GM12801 (cell line): ENCODE data around the gene TRIM10.

Experiments
- TF ChIP-seq, protein P1 (sequence below): IDR thresholded peaks from one replicate; pipeline ENCODE4 v1.5.1; 2011; ENCODE audit warnings: control low read depth; ENCODE audit not compliant: insufficient read length; ENCODE audit errors: extremely low read depth

TRIM10 gene

DNA sequence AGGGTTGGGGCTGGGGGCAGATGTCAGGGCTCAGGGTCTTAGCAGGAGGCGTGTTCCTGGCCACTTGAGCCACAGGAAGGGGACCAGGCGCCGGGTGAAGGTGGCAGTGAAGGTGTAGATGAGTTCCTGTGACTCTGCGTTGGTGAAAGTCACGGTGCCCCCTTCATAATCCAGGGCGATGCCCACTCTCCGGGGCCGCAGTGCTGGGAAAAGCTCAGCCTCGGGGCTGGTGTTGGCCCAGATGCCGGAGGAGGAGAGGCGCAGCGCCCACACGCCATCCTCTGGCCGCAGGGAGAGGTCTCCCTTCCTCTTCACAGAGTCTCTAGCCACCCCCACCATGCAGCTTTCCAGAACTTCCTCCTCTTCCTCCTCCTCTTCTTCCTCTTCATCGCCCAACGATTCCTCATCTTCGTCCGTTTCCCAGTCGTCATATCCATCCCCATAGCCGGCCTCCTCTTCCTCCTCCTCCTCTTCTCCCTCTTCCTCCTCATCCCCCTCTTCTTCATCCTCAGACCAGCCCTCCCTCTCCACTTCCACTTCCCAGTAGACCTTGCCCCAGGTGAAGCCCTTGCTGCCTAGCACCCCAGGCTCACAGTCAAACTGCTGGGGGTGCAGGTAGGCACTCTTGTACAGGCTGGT lies 25.0 kb upstream of the TRIM10 start:
- TF ChIP-seq, protein P1, sequence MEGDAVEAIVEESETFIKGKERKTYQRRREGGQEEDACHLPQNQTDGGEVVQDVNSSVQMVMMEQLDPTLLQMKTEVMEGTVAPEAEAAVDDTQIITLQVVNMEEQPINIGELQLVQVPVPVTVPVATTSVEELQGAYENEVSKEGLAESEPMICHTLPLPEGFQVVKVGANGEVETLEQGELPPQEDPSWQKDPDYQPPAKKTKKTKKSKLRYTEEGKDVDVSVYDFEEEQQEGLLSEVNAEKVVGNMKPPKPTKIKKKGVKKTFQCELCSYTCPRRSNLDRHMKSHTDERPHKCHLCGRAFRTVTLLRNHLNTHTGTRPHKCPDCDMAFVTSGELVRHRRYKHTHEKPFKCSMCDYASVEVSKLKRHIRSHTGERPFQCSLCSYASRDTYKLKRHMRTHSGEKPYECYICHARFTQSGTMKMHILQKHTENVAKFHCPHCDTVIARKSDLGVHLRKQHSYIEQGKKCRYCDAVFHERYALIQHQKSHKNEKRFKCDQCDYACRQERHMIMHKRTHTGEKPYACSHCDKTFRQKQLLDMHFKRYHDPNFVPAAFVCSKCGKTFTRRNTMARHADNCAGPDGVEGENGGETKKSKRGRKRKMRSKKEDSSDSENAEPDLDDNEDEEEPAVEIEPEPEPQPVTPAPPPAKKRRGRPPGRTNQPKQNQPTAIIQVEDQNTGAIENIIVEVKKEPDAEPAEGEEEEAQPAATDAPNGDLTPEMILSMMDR, result no peak

DNA sequence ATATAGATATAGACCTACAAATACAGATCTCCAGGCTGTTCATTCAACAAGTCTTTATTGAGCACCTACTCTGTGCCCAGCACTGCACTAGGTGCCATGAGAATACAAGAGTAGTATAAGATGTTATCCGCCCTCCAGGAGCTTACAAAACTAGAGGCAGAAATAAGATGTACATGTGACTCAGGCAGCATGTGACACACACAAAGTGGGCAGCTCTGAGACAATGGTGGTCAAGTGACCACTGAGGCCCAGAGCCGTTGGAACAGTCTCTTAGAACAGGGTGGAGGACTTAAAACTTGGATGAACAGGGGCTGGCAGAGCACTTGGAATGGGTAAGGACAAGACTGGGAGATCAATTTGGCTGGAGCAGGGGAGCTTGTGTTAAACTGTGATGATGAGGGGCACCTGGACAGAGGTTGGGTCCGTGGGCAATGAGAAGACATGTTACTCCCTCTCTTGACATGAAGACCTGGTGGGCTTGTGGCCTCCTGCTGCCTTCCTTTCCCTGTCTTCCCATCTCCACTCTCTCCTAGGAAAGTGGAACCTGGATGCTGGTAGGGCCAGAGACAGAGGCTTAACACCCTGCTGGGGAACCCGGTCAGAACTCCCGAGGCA lies 23.5 kb upstream of the TRIM10 start:
- TF ChIP-seq, protein P1, result no peak

DNA sequence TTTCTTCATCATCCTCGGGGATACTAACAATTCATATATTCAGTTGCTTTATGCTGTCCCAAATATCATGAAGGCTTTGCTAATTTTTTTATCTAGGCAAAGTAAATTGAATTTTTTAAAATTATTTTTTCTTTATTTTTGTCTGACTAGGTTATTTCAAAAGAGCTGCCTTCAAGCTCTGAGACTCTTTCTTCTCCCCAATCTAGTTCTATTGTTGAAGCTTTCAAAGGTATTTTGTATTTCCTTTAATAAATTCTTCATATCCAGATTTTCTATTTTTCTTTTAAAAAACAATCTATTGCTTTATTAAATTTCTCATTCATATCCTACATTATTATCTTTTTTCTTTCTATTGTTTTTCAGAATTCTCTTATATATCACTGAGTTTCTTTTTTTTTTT lies 19.1 kb upstream of the TRIM10 start:
- TF ChIP-seq, protein P1, result no peak

DNA sequence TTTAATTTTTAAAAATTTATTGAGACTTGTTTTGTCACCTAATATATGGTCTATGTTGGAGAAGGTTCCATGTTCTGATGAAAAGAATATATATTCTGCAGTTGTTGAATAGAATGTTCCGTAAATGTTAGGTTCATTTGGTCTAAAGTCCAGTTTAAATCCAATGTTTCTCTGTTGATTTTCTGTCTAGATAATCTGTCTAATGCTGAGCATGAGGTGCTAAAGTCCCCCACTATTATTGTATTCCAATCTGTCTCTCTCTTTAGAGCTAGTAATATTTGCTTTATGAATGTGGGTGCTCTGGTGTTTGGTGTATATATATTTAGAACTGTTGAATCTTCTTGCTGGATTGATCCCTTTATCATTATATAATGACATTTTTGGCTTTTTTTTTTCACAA lies 17.8 kb upstream of the TRIM10 start:
- TF ChIP-seq, protein P1, result no peak

DNA sequence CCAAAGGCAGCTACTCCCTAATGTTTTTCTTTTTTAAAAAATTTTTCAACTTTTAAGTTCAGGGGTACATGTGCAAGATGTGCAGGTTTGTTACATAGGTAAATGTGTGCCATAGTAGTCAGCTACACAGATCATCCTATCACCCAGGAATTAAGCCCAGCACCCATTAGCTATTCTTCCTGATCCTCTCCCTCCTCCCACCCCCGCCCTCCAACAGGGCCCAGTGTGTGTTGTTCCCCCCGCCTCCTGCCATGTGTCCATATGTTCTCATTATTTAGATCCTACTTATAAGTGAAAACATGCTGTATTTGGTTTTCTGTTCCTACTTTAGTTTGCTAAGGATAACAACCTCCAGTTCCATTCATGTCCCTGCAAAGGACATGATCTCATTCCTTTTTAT lies 14.8 kb upstream of the TRIM10 start:
- TF ChIP-seq, protein P1, result no peak

DNA sequence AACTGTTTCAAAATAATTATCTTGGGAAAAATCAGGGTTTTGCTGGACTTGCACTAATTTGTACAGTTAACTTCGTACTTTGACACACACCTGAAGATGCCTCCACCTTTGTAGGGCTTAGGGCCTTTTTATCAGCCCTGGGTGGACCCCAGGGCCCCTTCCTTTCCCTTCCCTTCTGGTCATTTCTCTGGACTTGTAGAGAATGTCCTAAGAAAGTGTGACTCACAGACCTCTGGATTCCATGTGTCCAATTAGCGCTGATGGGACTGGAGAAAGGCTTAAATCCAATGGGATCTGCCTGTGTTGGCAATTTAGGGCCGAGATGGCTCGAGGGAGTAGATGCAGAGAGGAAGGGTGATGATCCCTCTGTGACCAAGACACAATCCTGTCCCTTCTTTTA lies 11.7 kb upstream of the TRIM10 start:
- TF ChIP-seq, protein P1, result no peak

DNA sequence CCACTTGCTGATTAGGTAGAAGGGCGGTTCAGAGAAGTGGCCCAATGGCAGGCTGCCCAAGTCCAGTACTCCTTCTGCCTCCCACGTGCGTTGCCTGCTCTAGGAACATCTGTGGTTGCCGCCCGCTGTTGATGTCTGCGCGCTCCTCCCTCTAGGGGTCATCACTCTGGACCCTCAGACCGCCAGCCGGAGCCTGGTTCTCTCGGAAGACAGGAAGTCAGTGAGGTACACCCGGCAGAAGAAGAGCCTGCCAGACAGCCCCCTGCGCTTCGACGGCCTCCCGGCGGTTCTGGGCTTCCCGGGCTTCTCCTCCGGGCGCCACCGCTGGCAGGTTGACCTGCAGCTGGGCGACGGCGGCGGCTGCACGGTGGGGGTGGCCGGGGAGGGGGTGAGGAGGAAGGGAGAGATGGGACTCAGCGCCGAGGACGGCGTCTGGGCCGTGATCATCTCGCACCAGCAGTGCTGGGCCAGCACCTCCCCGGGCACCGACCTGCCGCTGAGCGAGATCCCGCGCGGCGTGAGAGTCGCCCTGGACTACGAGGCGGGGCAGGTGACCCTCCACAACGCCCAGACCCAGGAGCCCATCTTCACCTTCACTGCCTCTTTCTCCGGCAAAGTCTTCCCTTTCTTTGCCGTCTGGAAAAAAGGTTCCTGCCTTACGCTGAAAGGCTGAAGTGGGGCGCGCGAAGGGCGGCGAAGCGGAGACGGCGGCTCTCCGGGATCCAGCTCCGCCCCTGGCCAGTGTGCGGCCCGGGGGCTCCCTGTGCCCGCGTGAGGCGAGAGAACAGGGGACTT lies 10.9 kb upstream of the TRIM10 start:
- TF ChIP-seq, protein P1, result no peak
